GM23338 (cell line): ENCODE measurements around the gene CD109. TPM values are rescaled to one million over a fixed set of nuclear protein-coding genes. Genes with fewer than 3 reads are reported as not detected.

Experiments
- ATAC-seq: fragments of 200-7000 bp; cut with Tn5 transposase; 3 replicates; pipeline ENCODE4 v1.9.1; 2020
- DNase-seq: peaks from one replicate; pipeline ENCODE4 v3.0.0-alpha.2; 2015; ENCODE audit warnings: low spot score
- H2AFZ ChIP-seq: fragments of 200-600 bp; sonication (generic); 2 replicates; pipeline ENCODE4 v1.8.0; 2016; ENCODE audit warnings: antibody characterized with exemption, mild to moderate bottlenecking, moderate library complexity
- H3F3A ChIP-seq: fragments of 200-600 bp; sonication (generic); replicated peaks from 2 replicates; pipeline ENCODE4 v1.8.0; 2017; ENCODE audit warnings: antibody characterized with exemption, mixed run types, low read depth
- H3K27ac ChIP-seq: fragments of 200-600 bp; sonication (generic); 2 replicates; pipeline ENCODE4 v1.6.1; 2016; ENCODE audit warnings: low read depth
- H3K27me3 ChIP-seq: fragments of 200-600 bp; sonication (generic); 2 replicates; pipeline ENCODE4 v1.8.0; 2016; ENCODE audit warnings: mild to moderate bottlenecking, mixed run types, moderate library complexity; ENCODE audit not compliant: insufficient read depth
- H3K36me3 ChIP-seq: fragments of 200-600 bp; sonication (generic); 2 replicates; pipeline ENCODE4 v1.8.0; 2016; ENCODE audit warnings: mild to moderate bottlenecking; ENCODE audit not compliant: insufficient read depth
- H3K4me1 ChIP-seq: fragments of 200-600 bp; sonication (generic); 2 replicates; pipeline ENCODE4 v1.8.0; 2016; ENCODE audit warnings: mild to moderate bottlenecking, moderate library complexity; ENCODE audit not compliant: insufficient read depth
- H3K4me2 ChIP-seq: fragments of 200-600 bp; sonication (generic); 2 replicates; pipeline ENCODE4 v1.7.1; 2017; ENCODE audit warnings: mixed run types
- H3K4me3 ChIP-seq: fragments of 200-600 bp; sonication (generic); 2 replicates; pipeline ENCODE4 v1.6.1; 2016; ENCODE audit warnings: mixed run types
- H3K79me2 ChIP-seq: fragments of 200-600 bp; sonication (generic); replicated peaks from 2 replicates; pipeline ENCODE4 v1.8.0; 2017; ENCODE audit warnings: mild to moderate bottlenecking; ENCODE audit not compliant: insufficient read depth
- H3K9me2 ChIP-seq: fragments of 200-600 bp; sonication (generic); 2 replicates; pipeline ENCODE4 v1.8.0; 2017; ENCODE audit not compliant: insufficient read depth
- H4K20me1 ChIP-seq: fragments of 200-600 bp; sonication (generic); replicated peaks from 2 replicates; pipeline ENCODE4 v1.8.0; 2017; ENCODE audit warnings: mild to moderate bottlenecking; ENCODE audit not compliant: insufficient read depth
- H3K27ac Mint-ChIP-seq: 2 replicates; pipeline ENCODE4 v1.8.0; 2020; ENCODE audit warnings: inconsistent platforms, mild to moderate bottlenecking, moderate library complexity, mixed read lengths
- H3K27me3 Mint-ChIP-seq: 3 replicates; pipeline ENCODE4 v1.8.0; 2022; ENCODE audit warnings: low read depth, mild to moderate bottlenecking, moderate library complexity, mixed read lengths, inconsistent platforms; ENCODE audit not compliant: insufficient read depth, poor library complexity
- H3K36me3 Mint-ChIP-seq: 3 replicates; pipeline ENCODE4 v1.8.0; 2021; ENCODE audit warnings: low read depth, mild to moderate bottlenecking, inconsistent platforms, moderate library complexity, mixed read lengths
- H3K4me1 Mint-ChIP-seq: 3 replicates; pipeline ENCODE4 v1.8.0; 2020; ENCODE audit warnings: mild to moderate bottlenecking, inconsistent platforms, mixed read lengths
- H3K4me3 Mint-ChIP-seq: 3 replicates; pipeline ENCODE4 v1.8.0; 2021; ENCODE audit warnings: moderate library complexity, mild to moderate bottlenecking, inconsistent platforms, mixed read lengths
- H3K9me3 Mint-ChIP-seq: 3 replicates; pipeline ENCODE4 v1.8.0; 2020; ENCODE audit warnings: moderate library complexity, mild to moderate bottlenecking, inconsistent platforms, mixed read lengths
- CREB1 ChIP-seq: fragments of 250-450 bp; sonication (Bioruptor Pico); IDR thresholded peaks from 2 replicates; pipeline ENCODE4 v1.5.0; 2020; ENCODE audit warnings: low read depth, mild to moderate bottlenecking, moderate library complexity
- CTCF ChIP-seq, 2 experiments: fragments of 200-600 bp in 1 of 2; sonication (generic) in 1 of 2; conservative IDR thresholded peaks; 2 replicates each; pipeline versions ENCODE4 v1.5.1 to v1.6.1; 2016 to 2017; ENCODE audit warnings: antibody characterized with exemption in 2 of 2, low read depth in 2 of 2, mild to moderate bottlenecking in 2 of 2, moderate library complexity in 1 of 2
- EZH2 ChIP-seq: fragments of 200-600 bp; sonication (generic); IDR thresholded peaks from one replicate; pipeline ENCODE4 v1.8.0; 2017; ENCODE audit warnings: antibody characterized with exemption, mild to moderate bottlenecking, low read depth; ENCODE audit not compliant: unreplicated experiment
- JUNB ChIP-seq: IDR thresholded peaks from one replicate; pipeline ENCODE4 v1.6.1; 2016; ENCODE audit warnings: antibody characterized with exemption; ENCODE audit not compliant: unreplicated experiment
- NANOG ChIP-seq: IDR thresholded peaks from 2 replicates; pipeline ENCODE4 v1.6.1; 2016; ENCODE audit warnings: antibody characterized with exemption, borderline replicate concordance
- POLR2AphosphoS5 ChIP-seq: IDR thresholded peaks from 2 replicates; pipeline ENCODE4 v1.6.1; 2016; ENCODE audit warnings: antibody characterized with exemption, low read depth
- REST ChIP-seq: IDR thresholded peaks from one replicate; pipeline ENCODE4 v1.6.1; 2018; ENCODE audit warnings: antibody characterized with exemption; ENCODE audit not compliant: unreplicated experiment
- ZNF114 ChIP-seq: fragments of 250-450 bp; sonication (Bioruptor Pico); IDR thresholded peaks from 2 replicates; pipeline ENCODE4 v1.5.0; 2020; ENCODE audit warnings: mild to moderate bottlenecking, moderate library complexity
- ZNF331 ChIP-seq: fragments of 250-450 bp; sonication (Bioruptor Pico); IDR thresholded peaks from 2 replicates; pipeline ENCODE4 v1.5.0; 2020; ENCODE audit warnings: low read depth, mild to moderate bottlenecking, moderate library complexity
- ZNF462 ChIP-seq: fragments of 250-450 bp; sonication (Bioruptor Pico); IDR thresholded peaks from 2 replicates; pipeline ENCODE4 v1.5.0; 2020; ENCODE audit warnings: mild to moderate bottlenecking, moderate library complexity
- polyA plus RNA-seq: library from polyadenylated mRNA; unstranded; fragments of >200 nt; fragmentation: Nextera tagmentation; extraction: Ambion mirVana; gene quantifications from 2 replicates; pipeline ENCODE4 v1.2.1, GENCODE V29; 2016
- total RNA-seq: library from RNA; depleted of rRNA; stranded (reverse); fragments of >200 nt; shearing (Covaris generic); gene quantifications from 2 replicates; pipeline ENCODE4 v1.2.3, GENCODE V29; 2014
- TF ChIP-seq, protein P1 (sequence below): IDR thresholded peaks from 2 replicates; pipeline ENCODE4 v1.6.1; 2016; ENCODE audit warnings: antibody characterized with exemption

CD109 gene
- total and polyA plus RNA-seq, 2 experiments from 2014 or later = 1.1 to 5.3 TPM

GRCh38 chr6:73733791-73734190, 37.8 kb downstream of the CD109 start (continued):
- TF ChIP-seq CTCF (conservative IDR thresholded peaks at IDR 0.05; ENCODE audit: low read depth in 2 of 2) (no peak), CREB1 (no peak), EZH2 (no peak), ZNF331 (no peak), ZNF114 (CRISPR knock-in tag) (no peak), JUNB (no peak), POLR2AphosphoS5 (no peak)
- TF ChIP-seq, protein P1, sequence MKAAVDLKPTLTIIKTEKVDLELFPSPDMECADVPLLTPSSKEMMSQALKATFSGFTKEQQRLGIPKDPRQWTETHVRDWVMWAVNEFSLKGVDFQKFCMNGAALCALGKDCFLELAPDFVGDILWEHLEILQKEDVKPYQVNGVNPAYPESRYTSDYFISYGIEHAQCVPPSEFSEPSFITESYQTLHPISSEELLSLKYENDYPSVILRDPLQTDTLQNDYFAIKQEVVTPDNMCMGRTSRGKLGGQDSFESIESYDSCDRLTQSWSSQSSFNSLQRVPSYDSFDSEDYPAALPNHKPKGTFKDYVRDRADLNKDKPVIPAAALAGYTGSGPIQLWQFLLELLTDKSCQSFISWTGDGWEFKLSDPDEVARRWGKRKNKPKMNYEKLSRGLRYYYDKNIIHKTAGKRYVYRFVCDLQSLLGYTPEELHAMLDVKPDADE = no peak

DNA sequence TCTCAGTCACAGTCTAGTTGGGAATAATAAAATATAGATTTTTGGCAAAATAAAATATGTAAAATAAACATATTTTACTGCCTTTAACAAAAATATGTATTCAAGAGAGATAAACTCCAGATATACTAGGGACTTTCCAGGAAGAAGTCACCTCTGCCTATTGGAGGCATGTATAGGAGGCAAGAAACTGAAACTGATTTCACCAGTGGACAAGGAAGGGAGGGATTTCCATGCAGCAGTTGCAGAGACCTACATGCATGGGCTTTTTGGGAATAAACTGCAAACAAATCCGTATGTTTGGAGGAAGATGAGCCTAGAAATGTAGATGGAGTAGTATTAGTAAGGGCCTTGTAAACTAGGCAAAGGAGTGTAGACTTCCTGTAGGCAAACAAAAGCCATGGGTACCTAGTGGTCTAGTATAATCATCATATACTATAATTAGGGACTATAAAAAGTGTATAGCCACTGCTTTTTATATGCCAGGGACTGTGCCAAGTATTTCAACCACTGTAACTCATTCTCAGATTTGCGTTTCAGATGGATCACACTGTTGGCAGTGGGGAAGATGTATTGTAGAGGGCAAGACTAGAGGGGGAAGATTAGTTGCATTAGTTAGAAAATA, 38.9 kb downstream of the CD109 start:
- no peak for ATAC-seq
- H3K36me3 Mint-ChIP-seq = no peaks in the 10 kb centered on the region
- no peak for TF ChIP-seq NANOG
- no peak for TF ChIP-seq ZNF331
- no peak for TF ChIP-seq EZH2
- no peak for TF ChIP-seq ZNF462 (CRISPR knock-in tag)
- TF ChIP-seq REST = no peak

More for the DNA sequence above, 38.9 kb downstream of the CD109 start:
- H3K4me3 Mint-ChIP-seq = no peak overlapping the region
- H3K27me3 Mint-ChIP-seq = no peaks in the 10 kb centered on the region
- Histone ChIP-seq H3K27ac (no peak overlapping the region), H3K9me2 (no peaks in the 10 kb centered on the region), H3K4me3 (no peak overlapping the region), H4K20me1 (no peaks in the 10 kb centered on the region), H3K79me2 (no peaks in the 10 kb centered on the region), H3K36me3 (no peaks in the 10 kb centered on the region), H3K4me2 (no peak overlapping the region), H2AFZ (no peak overlapping the region), H3K27me3 (no peaks in the 10 kb centered on the region), H3K4me1 (no peaks in the 10 kb centered on the region), H3F3A (no peaks in the 10 kb centered on the region)
- H3K9me3 Mint-ChIP-seq = no peaks in the 10 kb centered on the region; the same call in 2 of the 3 replicates
- peaks cover 4% of the 10 kb centered on the region; the same call in 2 of the 3 replicates for H3K4me1 Mint-ChIP-seq
- H3K27ac Mint-ChIP-seq = no peak overlapping the region
- DNase-seq = no peak
